Left lung (tissue), 10 donors: Measurements from ENCODE around the gene SLC2A1. TPM values are rescaled to one million over a fixed set of nuclear protein-coding genes. Genes with fewer than 3 reads are reported as not detected.
A peak's percentile ranks its signal among the peaks of the same experiment; 100 is the strongest.

ENCODE experiments used
- ATAC-seq: fragments of 200-7000 bp; cut with Tn5 transposase; one replicate; pipeline ENCODE4 v1.9.1; 2020; ENCODE audit warnings: moderate library complexity
- DNase-seq, 4 donors: peaks; one replicate each; pipeline ENCODE4 v3.0.0-alpha.2; 2013 to 2020
- H3K27ac ChIP-seq, 2 donors: fragments of 200-600 bp; sonication (generic) in 1 of 2; one replicate each; pipeline versions ENCODE4 v1.5.0 to v1.8.0; 2020 to 2021
- H3K27me3 ChIP-seq, 2 donors: fragments of 200-600 bp; sonication (generic) in 1 of 2; one replicate each; pipeline versions ENCODE4 v1.5.0 to v1.8.0; 2020 to 2021
- H3K36me3 ChIP-seq, 2 donors: fragments of 200-600 bp; sonication (generic) in 1 of 2; one replicate each; pipeline versions ENCODE4 v1.5.0 to v1.8.0; 2020 to 2021
- H3K4me1 ChIP-seq, 2 donors: fragments of 200-600 bp; one replicate each; pipeline ENCODE4 v1.8.0; 2021
- H3K4me3 ChIP-seq, 2 donors: fragments of 200-600 bp; sonication (generic) in 1 of 2; one replicate each; pipeline versions ENCODE4 v1.5.0 to v1.8.0; 2020 to 2021; ENCODE audit warnings: mild to moderate bottlenecking in 1 of 2
- H3K9me3 ChIP-seq, 2 donors: fragments of 200-600 bp; sonication (generic) in 1 of 2; one replicate each; pipeline versions ENCODE4 v1.5.0 to v1.8.0; 2020 to 2021
- CTCF ChIP-seq, 2 donors: fragments of 200-600 bp; sonication (generic) in 1 of 2; IDR thresholded peaks; one replicate each; pipeline versions ENCODE4 v1.5.0 to v1.8.0; 2021; ENCODE audit warnings: antibody characterized with exemption in 2 of 2
- intact Hi-C, 2 donors: fragments of 100-400 bp; cut with DNase I; formaldehyde crosslinking; loops; one replicate each; pipeline versions ENCODE4 v1.11.2 to v1.14.2; 2022
- polyA plus RNA-seq, 6 donors: library from polyadenylated mRNA; unstranded; fragments of 120-200 nt; gene quantifications; one replicate each; pipeline ENCODE4 v1.2.1, GENCODE V29; 2013; ENCODE audit not compliant: insufficient read length in 6 of 6
- total RNA-seq, 2 donors: library from RNA; stranded (reverse); fragmentation: NEBNext Ultra II Directional; extraction: Animal tissue kit (Norgen Biotek cat#: 25700); gene quantifications; one replicate each; pipeline ENCODE4 v1.2.1, GENCODE V29; 2021
- donor health status: DM: no; HTN: yes; CAD: no.
- donor health status: DM: no; HTN: no; CAD: no.

SLC2A1 gene
- total and polyA plus RNA-seq, 8 donors = 10.5 to 109 (median 48.0) TPM

- TF ChIP-seq CTCF (IDR thresholded peaks at IDR 0.05) = no peak
- H3K4me1 ChIP-seq = peaks cover 47 to 99% of the 10 kb centered on the region in 2 donors
- no peaks in the 10 kb centered on the region for H3K36me3 ChIP-seq
- no peaks in the 10 kb centered on the region for H3K27me3 ChIP-seq
- H3K4me3 ChIP-seq = no peak overlapping the region
- intact Hi-C loops = no loop called here
- no peaks in the 10 kb centered on the region for H3K9me3 ChIP-seq
- no peak for ATAC-seq
- H3K27ac ChIP-seq = peak overlapping the region in 1 of 2 donors; percentile 78
- DNase-seq = no peak
Measured at GRCh38 chr1:42935971-42936308, 22.7 kb downstream of the SLC2A1 start.

DNA sequence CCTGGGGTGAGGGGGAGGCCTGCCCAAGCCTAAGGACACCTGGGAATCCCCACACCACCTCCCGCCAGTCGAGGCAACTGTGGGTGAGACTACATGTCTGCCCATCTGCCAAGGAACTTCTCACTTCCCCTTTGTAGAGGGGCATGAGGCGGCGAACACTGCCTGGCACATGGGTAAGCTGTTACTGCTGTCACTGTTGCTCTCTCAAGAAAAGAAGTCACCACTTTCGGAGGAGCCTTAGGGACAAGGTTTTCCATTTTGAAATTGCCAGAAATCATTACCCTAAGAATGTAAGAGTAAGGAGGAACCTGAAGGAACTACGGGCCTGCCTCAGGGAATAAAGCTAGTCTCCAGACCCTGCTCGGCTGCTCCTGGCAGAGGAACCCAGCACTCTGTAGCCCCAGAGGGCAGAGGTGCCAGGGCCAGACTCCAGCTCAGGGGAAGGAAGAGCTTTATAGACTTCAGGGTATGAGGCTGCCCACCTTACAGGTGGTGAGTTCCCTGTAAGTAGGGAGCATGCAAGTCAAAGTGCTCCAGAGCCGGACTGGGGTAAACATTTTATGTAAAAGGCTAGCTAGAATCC, 23.3 kb downstream of the SLC2A1 start:
- intact Hi-C loops = no loop called here
- Histone ChIP-seq H3K27me3 (no peaks in the 10 kb centered on the region), H3K9me3 (no peaks in the 10 kb centered on the region), H3K4me1 (peaks cover 41 to 98% of the 10 kb centered on the region in 2 donors), H3K36me3 (no peaks in the 10 kb centered on the region), H3K27ac (peak overlapping the region in 1 of 2 donors; percentile 78), H3K4me3 (no peak overlapping the region)
- no peak for ATAC-seq
- TF ChIP-seq CTCF (IDR thresholded peaks at IDR 0.05) = no peak
- peak in 2 of 4 donors; percentile 73 to 83 for DNase-seq

DNA sequence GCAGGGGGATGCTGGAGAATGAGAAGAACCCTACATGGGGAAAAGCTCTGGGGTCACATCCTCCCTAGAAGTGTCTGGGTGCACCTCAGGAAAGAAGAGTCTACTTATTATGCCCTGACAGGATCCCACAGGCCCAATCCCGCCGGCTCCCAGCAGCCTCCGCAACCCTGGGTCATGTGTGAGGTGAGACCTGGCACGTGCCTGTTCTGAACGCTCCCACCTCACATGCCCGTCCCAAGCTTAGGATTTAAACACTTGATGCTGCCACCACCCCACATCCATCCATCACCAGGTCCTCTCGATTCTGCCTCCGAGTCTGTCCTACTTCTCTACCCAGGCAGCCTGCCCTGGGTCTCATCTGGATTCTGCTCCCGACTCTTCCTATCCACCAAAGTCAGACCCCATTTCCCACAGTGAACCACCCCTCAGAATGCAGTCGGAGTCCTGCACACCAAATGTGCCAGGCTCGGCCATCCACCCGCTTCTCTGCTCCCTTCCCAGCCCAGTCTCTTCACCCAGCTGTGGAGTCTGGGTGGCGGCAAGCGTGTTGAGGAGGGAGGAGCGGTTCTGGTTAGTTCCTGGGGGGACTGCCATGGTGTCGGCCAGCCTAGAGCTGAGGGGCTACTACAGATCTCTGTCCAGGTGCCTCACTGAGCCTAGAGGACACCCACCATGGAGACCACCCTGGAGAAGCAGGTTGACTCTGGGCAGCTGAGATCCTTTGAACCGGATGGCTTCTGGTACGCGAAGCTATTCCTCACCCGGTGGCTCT, 23.9 kb downstream of the SLC2A1 start:
- intact Hi-C loops = no loop called here
- Histone ChIP-seq H3K4me1 (peaks cover 37 to 96% of the 10 kb centered on the region in 2 donors), H3K9me3 (no peaks in the 10 kb centered on the region), H3K27me3 (no peaks in the 10 kb centered on the region), H3K4me3 (no peak overlapping the region), H3K36me3 (peaks cover 0 to 5% of the 10 kb centered on the region in 2 donors), H3K27ac (peak overlapping the region in 1 of 2 donors; percentile 78)
- no peak for TF ChIP-seq CTCF (IDR thresholded peaks at IDR 0.05)
- ATAC-seq (no peak), DNase-seq (peak in 1 of 4 donors; percentile 31)

DNA sequence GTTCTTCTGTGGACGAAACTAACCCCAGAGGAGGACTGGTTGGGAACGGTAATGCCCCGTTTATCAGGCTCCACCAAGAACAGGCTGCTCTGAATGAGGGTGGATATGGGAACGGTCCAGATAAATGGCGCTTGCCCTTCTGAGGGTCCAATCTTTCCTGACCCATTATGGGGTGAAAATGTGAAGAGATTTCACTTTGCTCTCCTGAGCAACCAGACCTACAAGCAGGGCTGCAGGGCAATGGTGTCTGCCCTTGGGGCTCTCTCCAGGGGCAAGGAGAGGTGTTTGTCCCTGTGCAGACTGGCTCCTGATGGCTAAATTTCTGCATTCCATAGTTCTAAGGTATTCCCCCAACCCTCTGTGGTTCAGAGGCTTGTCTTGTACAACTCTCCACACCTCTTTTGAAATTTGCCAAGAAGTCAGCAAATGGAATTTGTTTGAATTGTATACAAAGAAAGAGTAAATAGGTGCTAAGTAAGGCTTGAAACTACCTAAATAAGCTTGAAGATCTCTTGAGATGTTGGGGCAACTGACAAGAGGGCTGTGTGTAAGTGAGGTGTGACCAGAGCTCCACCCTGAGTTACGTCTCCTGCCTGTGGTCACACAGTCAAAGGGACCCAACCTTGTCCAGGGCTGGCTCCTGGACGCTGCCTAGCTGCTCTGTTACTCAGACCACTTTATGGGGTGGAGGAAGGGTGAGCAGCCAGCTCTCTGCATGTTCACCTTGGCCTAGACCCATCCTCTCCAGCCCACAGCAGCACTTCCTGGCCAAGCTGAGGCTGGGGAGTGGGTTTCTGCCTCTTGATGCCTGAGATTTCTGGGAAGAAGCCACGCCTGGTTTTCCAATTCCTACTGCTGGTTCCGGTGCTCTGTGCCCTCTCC, 24.8 kb downstream of the SLC2A1 start:
- peak overlapping the region in 1 of 2 donors; percentile 30 for H3K27ac ChIP-seq
- intact Hi-C loops = no loop called here
- no peak overlapping the region for H3K4me3 ChIP-seq
- DNase-seq (peak in 2 of 4 donors; percentile 58 to 72), ATAC-seq (peak; percentile 71)
- H3K9me3 ChIP-seq = no peaks in the 10 kb centered on the region
- no peaks in the 10 kb centered on the region for H3K27me3 ChIP-seq
- no peak for TF ChIP-seq CTCF (IDR thresholded peaks at IDR 0.05)
- H3K4me1 ChIP-seq = peaks cover 36 to 89% of the 10 kb centered on the region in 2 donors
- peaks cover 0 to 13% of the 10 kb centered on the region in 2 donors for H3K36me3 ChIP-seq
